Spleen (tissue), 11 donors: ENCODE measurements around the gene SMIM14. TPM values are rescaled to one million over a fixed set of nuclear protein-coding genes. Genes with fewer than 3 reads are reported as not detected.
"Not testable (repeated sequence)": the region's sequence is repeated elsewhere in the genome, so short reads cannot be mapped to it uniquely, and the experiment has no call there.

Source experiments
- DNase-seq: peaks from one replicate; pipeline ENCODE4 v3.0.0-alpha.2; 2020
- H3K27ac ChIP-seq, 8 donors: fragments of 200-600 bp; sonication (generic) in 7 of 8; 1 replicate in 4 of 8; 2 replicates in 4 of 8; pipeline versions ENCODE4 v1.5.0 to v1.8.0; 2016 to 2021; ENCODE audit warnings: inconsistent platforms in 4 of 8, mild to moderate bottlenecking in 4 of 8, moderate library complexity in 1 of 8
- H3K27me3 ChIP-seq, 7 donors: fragments of 200-600 bp; sonication (generic) in 6 of 7; replicated peaks in 1 of 7; 1 replicate in 4 of 7; 2 replicates in 3 of 7; pipeline versions ENCODE4 v1.5.0 to v1.8.0; 2016 to 2021; ENCODE audit warnings: inconsistent platforms in 3 of 7, mild to moderate bottlenecking in 1 of 7
- H3K36me3 ChIP-seq, 6 donors: fragments of 200-600 bp; sonication (generic) in 5 of 6; 1 replicate in 4 of 6; 2 replicates in 2 of 6; pipeline versions ENCODE4 v1.5.0 to v1.8.0; 2016 to 2021; ENCODE audit warnings: inconsistent platforms in 2 of 6
- H3K4me1 ChIP-seq, 6 donors: fragments of 200-600 bp; sonication (generic) in 5 of 6; 1 replicate in 3 of 6; 2 replicates in 3 of 6; pipeline versions ENCODE4 v1.5.0 to v1.8.0; 2016 to 2021; ENCODE audit warnings: inconsistent platforms in 3 of 6
- H3K4me3 ChIP-seq, 8 donors: fragments of 200-600 bp; sonication (generic) in 7 of 8; 1 replicate in 4 of 8; 2 replicates in 4 of 8; pipeline versions ENCODE4 v1.5.0 to v1.8.0; 2016 to 2021; ENCODE audit warnings: inconsistent platforms in 4 of 8, mild to moderate bottlenecking in 4 of 8, moderate library complexity in 2 of 8
- H3K9me3 ChIP-seq, 8 donors: fragments of 200-600 bp; sonication (generic) in 7 of 8; 1 replicate in 4 of 8; 2 replicates in 4 of 8; pipeline versions ENCODE4 v1.5.0 to v1.8.0; 2016 to 2021; ENCODE audit warnings: inconsistent platforms in 4 of 8
- POLR2A ChIP-seq, 3 donors: fragments of 450-650 bp; IDR thresholded peaks; one replicate each; pipeline ENCODE4 v1.5.1; 2017; ENCODE audit warnings: antibody characterized with exemption in 3 of 3, mild to moderate bottlenecking in 1 of 3
- POLR2AphosphoS5 ChIP-seq, 3 donors: sonication (generic); formaldehyde crosslinking; IDR thresholded peaks; one replicate each; pipeline ENCODE4 v1.5.1; 2017; ENCODE audit warnings: antibody characterized with exemption in 3 of 3
- WGBS, 5 donors: extraction: QIAGEN DNeasy Blood & Tissue Kit in 3 of 5; methylation state at CpG; one replicate each; pipeline versions ENCODE4 v1.1.5 to v1.1.7; 2013 to 2018; 5-methylcytosine and 5-hydroxymethylcytosine counted together
- intact Hi-C: fragments of 100-400 bp; cut with DNase I; formaldehyde crosslinking; loops from one replicate; pipeline ENCODE4 v1.15.0; 2023; ENCODE audit warnings: low total_unique reads
- polyA plus RNA-seq, 3 donors: library from polyadenylated mRNA; stranded (reverse); fragments of 200-250 nt; gene quantifications; one replicate each; pipeline ENCODE4 v1.2.1, GENCODE V29; 2013
- total RNA-seq, 7 donors: library from RNA; depleted of rRNA in 3 of 7; stranded (reverse); fragments of >200 nt in 3 of 7; fragmentation: NEBNext Ultra II Directional in 4 of 7; extraction: Animal tissue kit (Norgen Biotek cat#: 25700) in 4 of 7; gene quantifications; one replicate each; pipeline versions ENCODE4 v1.1.0 to v1.2.1, GENCODE V29; 2016 to 2021
- TF ChIP-seq, protein P1 (sequence below), 11 experiments: fragments of 200-600 bp in 7 of 11; fragments of 450-650 bp in 4 of 11; sonication (generic) in 4 of 11; IDR thresholded peaks in 8 of 11; conservative IDR thresholded peaks in 3 of 11; 1 replicate in 7 of 11; 2 replicates in 4 of 11; pipeline versions ENCODE4 v1.4.0 to v1.8.0; 2016 to 2021; ENCODE audit warnings: antibody characterized with exemption in 11 of 11, inconsistent platforms in 4 of 11, mild to moderate bottlenecking in 1 of 11
- donor health status: healthy with polysubstance abuse.
- donor health status: DM: no; HTN: no; CAD: no; lungs with moderate emphysema.
- donor health status: DM: no; HTN: no; CAD: no.
- donor health status: Bipolar disorder and iron deficiency.
- donor health status: healthy.
- donor health status: DM: no; HTN: no; CAD: no.
- donor health status: DM: yes; HTN: yes; CAD: no.

Gene SMIM14
- total and polyA plus RNA-seq, 10 donors = 33.4 to 111 (median 64.4) TPM

DNA sequence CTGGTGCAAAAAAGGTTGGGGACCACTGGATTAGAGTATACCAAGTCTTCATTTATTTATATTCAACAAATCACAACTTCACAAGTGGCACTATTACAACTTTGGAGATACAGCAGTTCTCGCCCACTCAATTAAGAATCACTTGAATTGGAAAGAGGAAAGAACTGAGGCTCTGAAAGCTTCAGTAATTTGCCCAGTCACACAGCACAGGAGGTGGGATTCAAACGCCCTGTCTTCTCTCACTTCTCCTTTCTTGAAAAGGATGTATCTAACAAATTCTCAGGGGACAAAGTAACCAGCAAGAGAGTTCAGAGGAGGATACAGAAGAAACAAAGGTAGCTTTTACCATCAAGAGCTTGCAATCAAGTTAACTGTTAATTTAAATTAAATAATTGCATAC, 12.4 kb downstream of the SMIM14 start:
- intact Hi-C loops = no loop called here
- no peaks in the 10 kb centered on the region for H3K9me3 ChIP-seq
- 42 to 58% (median 51%) methylated on average over 2 of the region's 2 CpGs for WGBS, 5 donors

DNA sequence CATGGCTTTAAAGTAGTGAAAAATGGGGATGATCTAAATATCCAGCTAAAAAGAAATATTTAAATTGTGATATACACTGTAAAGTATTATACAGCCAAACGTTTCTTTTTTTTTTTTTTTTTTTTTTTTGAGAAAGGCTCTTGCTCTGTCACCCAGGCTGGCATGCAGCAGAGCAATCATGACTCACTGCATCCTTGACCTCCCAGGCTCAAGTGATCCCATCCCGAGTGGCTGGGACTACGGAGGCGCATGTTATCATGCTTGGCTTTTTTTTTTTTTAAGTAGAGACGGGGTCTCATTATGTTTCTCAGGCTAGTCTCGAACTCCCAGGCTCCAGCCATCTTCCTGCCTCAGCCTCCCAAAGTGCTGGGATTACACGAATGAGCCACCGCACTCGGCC, 17.1 kb downstream of the SMIM14 start:
- Histone ChIP-seq H3K27ac (peak overlapping the region in 4 of 8 donors; percentile 15 to 48 (median 37)), H3K4me1 (peaks cover 18 to 87% (median 44%) of the 10 kb centered on the region in 6 donors), H3K27me3 (no peaks in the 10 kb centered on the region), H3K36me3 (peaks cover 0 to 14% (median 0%) of the 10 kb centered on the region in 6 donors), H3K9me3 (no peaks in the 10 kb centered on the region), H3K4me3 (no peak overlapping the region)
- 62 to 81% (median 76%) methylated on average over 9 of the region's 9 CpGs for WGBS, 5 donors
- TF ChIP-seq POLR2AphosphoS5 (IDR thresholded peaks at IDR 0.05) = peak in 1 of 3 donors; percentile 29
- TF ChIP-seq POLR2A (IDR thresholded peaks at IDR 0.05) = no peak
- DNase-seq = no peak
- intact Hi-C loops = no loop called here

More for the DNA sequence above, 12.4 kb downstream of the SMIM14 start:
- TF ChIP-seq POLR2A (IDR thresholded peaks at IDR 0.05) (no peak), POLR2AphosphoS5 (IDR thresholded peaks at IDR 0.05) (peak in 1 of 3 donors; percentile 27)
- peaks cover 0 to 10% (median 4%) of the 10 kb centered on the region in 6 donors for H3K36me3 ChIP-seq
- H3K27ac ChIP-seq = peak overlapping the region in 4 of 8 donors; percentile 45 to 77 (median 64)
- peak overlapping the region in 7 of 8 donors; percentile 0 to 63 (median 30) for H3K4me3 ChIP-seq
- H3K4me1 ChIP-seq = peaks cover 13 to 100% (median 57%) of the 10 kb centered on the region in 6 donors
- no peak for DNase-seq
- H3K27me3 ChIP-seq = no peaks in the 10 kb centered on the region

DNA sequence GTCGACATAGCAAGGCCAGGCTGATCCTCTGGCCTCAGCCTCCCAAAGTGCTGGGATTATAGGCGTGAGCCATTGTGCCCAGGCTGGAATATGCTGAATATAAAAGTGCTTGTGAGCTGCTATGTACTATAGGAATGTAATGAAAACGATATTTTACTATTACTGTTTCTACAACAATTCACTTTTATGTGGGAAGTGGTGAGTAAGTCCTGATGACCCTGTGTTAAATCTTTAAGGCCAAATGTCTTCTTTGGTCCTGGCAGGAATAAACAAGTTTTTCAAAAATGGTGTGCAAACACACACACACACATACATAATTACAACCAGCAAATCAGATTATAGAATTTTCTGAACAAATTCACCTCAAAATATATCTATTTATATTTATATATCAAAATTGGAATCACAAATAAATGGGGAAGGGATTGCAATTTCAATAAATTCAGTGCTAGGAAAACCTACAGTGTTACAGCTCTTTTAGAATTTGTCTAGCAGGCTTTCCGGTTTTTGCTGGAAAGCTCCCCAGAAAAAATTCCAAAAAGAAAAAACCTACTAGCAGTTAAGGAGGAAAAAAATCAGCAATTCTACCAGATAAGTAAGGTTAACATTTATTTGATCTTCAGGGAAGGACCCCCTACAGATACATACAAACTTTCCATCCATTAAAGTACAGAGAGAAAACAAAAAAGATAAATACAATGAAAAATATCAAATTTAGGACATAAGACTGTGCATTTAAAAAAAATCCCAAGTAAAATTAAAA, 17.9 kb downstream of the SMIM14 start:
- WGBS, 5 donors = 79 to 90% (median 85%) methylated on average over 4 of the region's 4 CpGs
- peak overlapping the region in 4 of 8 donors; percentile 15 to 48 (median 37) for H3K27ac ChIP-seq
- H3K9me3 ChIP-seq = no peaks in the 10 kb centered on the region
- TF ChIP-seq POLR2A (IDR thresholded peaks at IDR 0.05) (no peak), POLR2AphosphoS5 (IDR thresholded peaks at IDR 0.05) (no peak)
- TF ChIP-seq, protein P1, sequence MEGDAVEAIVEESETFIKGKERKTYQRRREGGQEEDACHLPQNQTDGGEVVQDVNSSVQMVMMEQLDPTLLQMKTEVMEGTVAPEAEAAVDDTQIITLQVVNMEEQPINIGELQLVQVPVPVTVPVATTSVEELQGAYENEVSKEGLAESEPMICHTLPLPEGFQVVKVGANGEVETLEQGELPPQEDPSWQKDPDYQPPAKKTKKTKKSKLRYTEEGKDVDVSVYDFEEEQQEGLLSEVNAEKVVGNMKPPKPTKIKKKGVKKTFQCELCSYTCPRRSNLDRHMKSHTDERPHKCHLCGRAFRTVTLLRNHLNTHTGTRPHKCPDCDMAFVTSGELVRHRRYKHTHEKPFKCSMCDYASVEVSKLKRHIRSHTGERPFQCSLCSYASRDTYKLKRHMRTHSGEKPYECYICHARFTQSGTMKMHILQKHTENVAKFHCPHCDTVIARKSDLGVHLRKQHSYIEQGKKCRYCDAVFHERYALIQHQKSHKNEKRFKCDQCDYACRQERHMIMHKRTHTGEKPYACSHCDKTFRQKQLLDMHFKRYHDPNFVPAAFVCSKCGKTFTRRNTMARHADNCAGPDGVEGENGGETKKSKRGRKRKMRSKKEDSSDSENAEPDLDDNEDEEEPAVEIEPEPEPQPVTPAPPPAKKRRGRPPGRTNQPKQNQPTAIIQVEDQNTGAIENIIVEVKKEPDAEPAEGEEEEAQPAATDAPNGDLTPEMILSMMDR (IDR thresholded peaks at IDR 0.05 in 8 of 11, conservative IDR thresholded peaks at IDR 0.05 in 3 of 11) = no peak
- no peak for DNase-seq
- peaks cover 17 to 87% (median 40%) of the 10 kb centered on the region in 6 donors for H3K4me1 ChIP-seq
- H3K36me3 ChIP-seq = peaks cover 0 to 10% (median 0%) of the 10 kb centered on the region in 6 donors
- intact Hi-C loops = no loop called here
- no peaks in the 10 kb centered on the region for H3K27me3 ChIP-seq
- no peak overlapping the region for H3K4me3 ChIP-seq

DNA sequence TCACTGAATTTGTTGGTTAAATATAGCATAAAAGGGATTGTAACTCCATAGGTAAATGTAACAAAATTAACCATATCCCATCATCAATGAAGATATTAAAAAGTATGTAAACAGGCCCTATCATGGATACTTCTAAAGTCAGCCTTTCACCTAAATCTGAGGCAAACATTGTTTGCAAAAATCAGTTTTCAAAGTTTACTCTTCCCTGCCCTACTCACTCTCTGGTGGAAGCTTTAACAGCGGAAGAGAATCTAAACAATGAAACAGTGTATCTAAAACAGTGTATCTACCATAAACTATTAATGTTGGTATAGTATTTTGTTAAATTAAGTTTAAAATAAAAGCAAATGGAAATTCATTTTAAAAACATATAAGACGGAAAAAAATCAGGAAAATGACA, 21.1 kb downstream of the SMIM14 start:
- WGBS, 5 donors = 89 to 99% (median 97%) methylated on average over 2 of the region's 2 CpGs
- Histone ChIP-seq H3K36me3 (peaks cover 0 to 7% (median 0%) of the 10 kb centered on the region in 6 donors), H3K27me3 (no peaks in the 10 kb centered on the region), H3K27ac (peak overlapping the region in 1 of 8 donors; percentile 24), H3K4me1 (peaks cover 6 to 84% (median 24%) of the 10 kb centered on the region in 6 donors), H3K9me3 (no peaks in the 10 kb centered on the region), H3K4me3 (no peak overlapping the region)
- no peak for TF ChIP-seq POLR2A (IDR thresholded peaks at IDR 0.05)
- TF ChIP-seq, protein P1 (IDR thresholded peaks at IDR 0.05 in 8 of 11, conservative IDR thresholded peaks at IDR 0.05 in 3 of 11) = no peak
- TF ChIP-seq POLR2AphosphoS5 (IDR thresholded peaks at IDR 0.05) = no peak
- intact Hi-C loops = no loop called here
- DNase-seq = no peak

DNA sequence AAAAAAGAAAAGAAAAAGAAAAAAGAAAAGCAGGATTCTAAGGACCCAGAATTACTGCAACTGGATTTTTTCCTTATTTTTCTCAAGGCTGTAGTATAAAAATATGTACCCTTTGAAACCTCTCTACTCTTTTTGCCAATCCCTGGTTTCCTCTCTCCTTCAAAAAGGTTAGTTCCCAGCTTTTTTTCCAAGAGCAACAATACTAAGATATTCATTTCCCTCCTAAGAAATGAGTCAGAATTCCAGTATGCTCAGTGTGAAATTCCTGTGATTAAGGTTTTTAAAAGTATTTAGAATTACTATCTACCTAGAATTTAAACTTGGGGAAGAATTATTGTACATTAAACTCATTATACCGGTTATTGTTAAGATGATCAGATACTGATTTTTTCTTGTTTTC, 22.0 kb downstream of the SMIM14 start:
- no peak for TF ChIP-seq POLR2AphosphoS5 (IDR thresholded peaks at IDR 0.05)
- Histone ChIP-seq H3K4me3 (no peak overlapping the region), H3K27ac (peak overlapping the region in 1 of 8 donors; percentile 11), H3K4me1 (peaks cover 6 to 84% (median 24%) of the 10 kb centered on the region in 6 donors), H3K9me3 (no peaks in the 10 kb centered on the region), H3K36me3 (peaks cover 0 to 8% (median 0%) of the 10 kb centered on the region in 6 donors), H3K27me3 (no peaks in the 10 kb centered on the region)
- 88 to 96% (median 92%) methylated on average over 1 of the region's 1 CpG for WGBS, 5 donors
- intact Hi-C loops = no loop called here
- no peak for DNase-seq

DNA sequence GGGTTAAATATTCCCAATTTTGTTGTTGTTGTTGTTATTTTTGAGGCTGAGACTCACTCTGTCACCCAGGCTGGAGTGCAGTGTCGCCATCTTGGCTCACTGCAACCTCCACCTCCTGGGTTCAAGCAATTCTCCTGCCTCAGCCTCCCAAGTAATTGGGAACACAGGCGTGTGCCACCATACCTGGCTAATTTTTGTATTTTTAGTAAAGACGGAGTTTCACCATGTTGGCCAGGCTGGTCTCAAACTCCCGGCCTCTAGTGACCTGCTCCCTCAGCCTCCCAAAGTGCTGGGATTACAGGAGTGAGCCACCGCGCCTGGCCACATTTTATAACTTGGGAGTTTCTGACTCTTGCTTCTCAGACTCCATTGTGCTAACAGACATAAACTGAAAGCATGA, 22.6 kb downstream of the SMIM14 start:
- Histone ChIP-seq H3K27ac (peak overlapping the region in 1 of 8 donors; percentile 11), H3K36me3 (peaks cover 0 to 13% (median 0%) of the 10 kb centered on the region in 6 donors), H3K4me1 (peaks cover 4 to 79% (median 21%) of the 10 kb centered on the region in 6 donors)
- DNase-seq, H3K9me3 ChIP-seq, H3K27me3 ChIP-seq, intact Hi-C loops, H3K4me3 ChIP-seq: not testable (repeated sequence)
- WGBS, 5 donors = 89 to 97% (median 94%) methylated on average over 6 of the region's 6 CpGs
